Suprapubic skin (tissue), 4 donors: Measurements from ENCODE around the gene FERMT1.

Experiments
- POLR2A ChIP-seq, 2 donors: fragments of 450-650 bp; IDR thresholded peaks; one replicate each; pipeline ENCODE4 v1.6.1; 2017; ENCODE audit warnings: antibody characterized with exemption in 2 of 2, mild to moderate bottlenecking in 2 of 2, moderate library complexity in 2 of 2
- POLR2AphosphoS5 ChIP-seq, 3 donors: sonication (generic); formaldehyde crosslinking; IDR thresholded peaks; one replicate each; pipeline ENCODE4 v1.6.1; 2017; ENCODE audit warnings: antibody characterized with exemption in 3 of 3
- TF ChIP-seq, protein P1 (sequence below), 2 donors: fragments of 200-600 bp in 1 of 2; fragments of 450-650 bp in 1 of 2; sonication (generic) in 1 of 2; IDR thresholded peaks; one replicate each; pipeline ENCODE4 v1.5.1; 2016 to 2019; ENCODE audit warnings: antibody characterized with exemption in 2 of 2, mild to moderate bottlenecking in 1 of 2, moderate library complexity in 1 of 2

DNA sequence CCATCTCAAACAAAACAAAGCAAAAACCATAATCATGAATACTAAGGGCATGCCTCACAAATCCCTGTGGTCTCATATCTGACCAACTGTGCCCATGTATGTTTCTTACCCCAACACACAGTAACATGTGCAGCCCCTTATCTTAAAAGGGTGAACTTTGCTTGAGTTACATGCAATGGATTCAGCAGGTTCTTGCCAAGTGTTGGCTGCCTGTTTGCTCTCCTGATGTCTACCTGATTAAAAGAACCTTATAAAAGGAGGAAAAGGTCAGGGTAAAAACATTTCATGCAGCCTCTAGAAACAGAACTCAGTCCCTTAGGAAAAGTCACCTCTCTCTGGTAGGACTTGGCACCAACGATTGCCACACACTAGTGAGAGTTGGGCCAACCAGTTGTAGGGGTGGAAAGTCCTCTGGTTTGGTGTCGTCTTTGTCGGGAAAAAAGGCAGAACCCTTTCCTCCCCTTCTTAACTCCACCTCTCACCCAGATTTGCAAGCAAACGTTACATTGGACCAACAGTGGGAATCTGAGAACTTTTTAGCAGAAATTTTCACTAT, 55.0 kb downstream of the FERMT1 start:
- TF ChIP-seq, protein P1, sequence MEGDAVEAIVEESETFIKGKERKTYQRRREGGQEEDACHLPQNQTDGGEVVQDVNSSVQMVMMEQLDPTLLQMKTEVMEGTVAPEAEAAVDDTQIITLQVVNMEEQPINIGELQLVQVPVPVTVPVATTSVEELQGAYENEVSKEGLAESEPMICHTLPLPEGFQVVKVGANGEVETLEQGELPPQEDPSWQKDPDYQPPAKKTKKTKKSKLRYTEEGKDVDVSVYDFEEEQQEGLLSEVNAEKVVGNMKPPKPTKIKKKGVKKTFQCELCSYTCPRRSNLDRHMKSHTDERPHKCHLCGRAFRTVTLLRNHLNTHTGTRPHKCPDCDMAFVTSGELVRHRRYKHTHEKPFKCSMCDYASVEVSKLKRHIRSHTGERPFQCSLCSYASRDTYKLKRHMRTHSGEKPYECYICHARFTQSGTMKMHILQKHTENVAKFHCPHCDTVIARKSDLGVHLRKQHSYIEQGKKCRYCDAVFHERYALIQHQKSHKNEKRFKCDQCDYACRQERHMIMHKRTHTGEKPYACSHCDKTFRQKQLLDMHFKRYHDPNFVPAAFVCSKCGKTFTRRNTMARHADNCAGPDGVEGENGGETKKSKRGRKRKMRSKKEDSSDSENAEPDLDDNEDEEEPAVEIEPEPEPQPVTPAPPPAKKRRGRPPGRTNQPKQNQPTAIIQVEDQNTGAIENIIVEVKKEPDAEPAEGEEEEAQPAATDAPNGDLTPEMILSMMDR (IDR thresholded peaks at IDR 0.05) = no peak
- TF ChIP-seq POLR2A (IDR thresholded peaks at IDR 0.05) (no peak), POLR2AphosphoS5 (IDR thresholded peaks at IDR 0.05) (no peak)
